GM12878 (cell line): ENCODE data around the gene NAAA. TPM values are rescaled to one million over a fixed set of nuclear protein-coding genes. Genes with fewer than 3 reads are reported as not detected.

Source experiments
- ATAC-seq: fragments of 200-7000 bp; cut with Tn5 transposase; 3 replicates; pipeline ENCODE4 v1.9.1; 2020; ENCODE audit warnings: mild to moderate bottlenecking, moderate library complexity
- BruUV-seq: library from RNA; stranded (reverse); fragments of 400-500 nt; replicated peaks from 2 replicates; lab custom pipeline; 2021; lab: Mats Ljungman, UMichigan
- CTCF ChIA-PET: fragments of 300-600 bp; sonication (Branson Sonifier 250); formaldehyde crosslinking; extraction: SDS; loops from one replicate; lab custom pipeline; 2021; ENCODE audit warnings: inconsistent platforms; lab: Yijun Ruan, JAX
- POLR2A ChIA-PET: fragments of 350-600 bp; formaldehyde crosslinking; extraction: SDS; loops from one replicate; lab custom pipeline; 2021; ENCODE audit warnings: inconsistent platforms; lab: Charles Lee
- RAD21 ChIA-PET: fragments of 300-600 bp; sonication (Branson Sonifier 250); formaldehyde crosslinking; loops from one replicate; lab custom pipeline; 2023; ENCODE audit warnings: antibody characterized with exemption; ENCODE audit not compliant: unreplicated experiment; lab: Charles Lee
- SMC1A ChIA-PET: fragments of 300-600 bp; sonication (Branson Sonifier 250); formaldehyde crosslinking; loops from one replicate; lab custom pipeline; 2023; ENCODE audit not compliant: unreplicated experiment, uncharacterized antibody; lab: Charles Lee
- DNase-seq: peaks from one replicate; pipeline ENCODE4 v3.0.0-alpha.2; 2011; ENCODE audit warnings: low read depth, low spot score
- FAIRE-seq: peaks from 3 replicates; lab custom pipeline; 2011; peaks lifted over from hg19 to GRCh38; lab: Jason Lieb, UNC
- H2AFZ ChIP-seq: 2 replicates; pipeline ENCODE4 v1.6.0; 2011; ENCODE audit warnings: low read depth, low read length, control low read depth; ENCODE audit not compliant: control insufficient read depth
- H3K27ac ChIP-seq: 2 replicates; pipeline ENCODE4 v1.5.1; 2011; ENCODE audit warnings: control low read depth; ENCODE audit not compliant: control insufficient read depth, insufficient read depth
- H3K27me3 ChIP-seq, 2 experiments: replicated peaks in 1 of 2; 2 replicates each; pipeline versions ENCODE4 v1.6.0 to v1.6.1; 2011; ENCODE audit warnings: low read length in 1 of 2; ENCODE audit not compliant: control insufficient read depth in 2 of 2, insufficient read depth in 2 of 2
- H3K36me3 ChIP-seq, 2 experiments: 2 replicates each; pipeline ENCODE4 v1.5.1; 2011; ENCODE audit warnings: low read length in 1 of 2; ENCODE audit not compliant: control insufficient read depth in 2 of 2, insufficient read depth in 2 of 2
- H3K4me1 ChIP-seq: 2 replicates; pipeline ENCODE4 v1.6.1; 2011; ENCODE audit warnings: mild to moderate bottlenecking, low read length, moderate library complexity, mixed read lengths; ENCODE audit not compliant: control insufficient read depth, insufficient read depth
- H3K4me2 ChIP-seq: 2 replicates; pipeline ENCODE4 v1.6.0; 2011; ENCODE audit warnings: control low read depth; ENCODE audit not compliant: control insufficient read depth, insufficient read depth
- H3K4me3 ChIP-seq: fragments of 200-600 bp; sonication (generic); 2 replicates; pipeline ENCODE4 v1.5.1; 2016
- H3K79me2 ChIP-seq: 2 replicates; pipeline ENCODE4 v1.6.0; 2011; ENCODE audit warnings: low read length; ENCODE audit not compliant: control insufficient read depth, insufficient read depth
- H3K9ac ChIP-seq: 2 replicates; pipeline ENCODE4 v1.8.0; 2011; ENCODE audit warnings: low read length, control low read depth, mixed read lengths; ENCODE audit not compliant: control insufficient read depth, insufficient read depth
- H3K9me3 ChIP-seq: replicated peaks from 3 replicates; pipeline ENCODE4 v1.5.1; 2011; ENCODE audit warnings: mild to moderate bottlenecking, low read length; ENCODE audit not compliant: control insufficient read depth, insufficient read depth
- H4K20me1 ChIP-seq: 2 replicates; pipeline ENCODE4 v1.6.0; 2011; ENCODE audit not compliant: control insufficient read depth, insufficient read depth
- BHLHE40 ChIP-seq, 2 experiments: fragments of 450-650 bp in 1 of 2; IDR thresholded peaks; 2 replicates each; pipeline ENCODE4 v1.6.1; 2011 to 2017; ENCODE audit warnings: low read depth in 2 of 2, borderline replicate concordance in 1 of 2, improper control_type of control experiment in 1 of 2, low read length in 1 of 2, mild to moderate bottlenecking in 1 of 2
- CHD1 ChIP-seq: IDR thresholded peaks from 2 replicates; pipeline ENCODE4 v1.6.1; 2012; ENCODE audit warnings: low read depth, low read length, improper control_type of control experiment
- ESRRA ChIP-seq: IDR thresholded peaks from 2 replicates; pipeline ENCODE4 v1.6.1; 2012; ENCODE audit warnings: mild to moderate bottlenecking, low read length, improper control_type of control experiment
- HDAC6 ChIP-seq: fragments of 200-600 bp; sonication (generic); IDR thresholded peaks from one replicate; pipeline ENCODE4 v1.8.0; 2017; ENCODE audit warnings: antibody characterized with exemption; ENCODE audit not compliant: unreplicated experiment
- PAX5 ChIP-seq: IDR thresholded peaks from 2 replicates; pipeline ENCODE4 v1.6.1; 2011; ENCODE audit warnings: low read depth, low read length, borderline replicate concordance
- RUNX3 ChIP-seq: IDR thresholded peaks from 2 replicates; pipeline ENCODE4 v1.6.1; 2012; ENCODE audit warnings: low read length, inconsistent platforms
- SMARCA5 ChIP-seq: fragments of 450-650 bp; IDR thresholded peaks from 2 replicates; pipeline ENCODE4 v1.6.1; 2017; ENCODE audit warnings: mild to moderate bottlenecking
- SPI1 ChIP-seq: IDR thresholded peaks from 2 replicates; pipeline ENCODE4 v1.6.1; 2011; ENCODE audit warnings: low read depth, mild to moderate bottlenecking, low read length, moderate library complexity, borderline replicate concordance; ENCODE audit not compliant: insufficient read depth
- ZNF217 ChIP-seq: fragments of 450-650 bp; IDR thresholded peaks from 2 replicates; pipeline ENCODE4 v1.6.1; 2017; ENCODE audit warnings: antibody characterized with exemption, mild to moderate bottlenecking
- ZNF622 ChIP-seq: fragments of 450-650 bp; IDR thresholded peaks from 2 replicates; pipeline ENCODE4 v1.6.1; 2017; ENCODE audit warnings: mild to moderate bottlenecking, inconsistent platforms
- WGBS: methylation state at CpG from one replicate; pipeline ENCODE4 v1.1.6; 2016; ENCODE audit warnings: low lambda C conversion rate; ENCODE audit not compliant: insufficient replicate concordance, insufficient coverage; ENCODE audit errors: missing lambda C conversion rate; 5-methylcytosine and 5-hydroxymethylcytosine counted together
- in situ Hi-C: fragments of 300-500 bp; cut with MboI; formaldehyde crosslinking; loops from 9 replicates; pipeline ENCODE4 v1.14.3; 2018; ENCODE audit warnings: mixed read lengths
- intact Hi-C: fragments of 100-400 bp; cut with micrococcal nuclease; formaldehyde crosslinking; loops from one replicate; pipeline ENCODE4 v1.14.2; 2022; ENCODE audit not compliant: unreplicated experiment
- polyA plus RNA-seq, 11 experiments: library from polyadenylated mRNA; depleted of rRNA in 4 of 11; unstranded in 6 of 11; stranded (reverse) in 5 of 11; fragments of >200 nt; fragmentation: Nextera tagmentation in 4 of 11; fragmentation: Illumina TruSeq in 1 of 11; extraction: Ambion mirVana in 4 of 11; extraction: Trizol in 1 of 11; gene quantifications; 1 replicate in 1 of 11; 2 replicates in 10 of 11; pipeline versions ENCODE4 v1.2.1 to v1.2.3, GENCODE V29; 2011 to 2016; ENCODE audit warnings: inconsistent platforms in 2 of 11, missing spikeins in 2 of 11, low read depth in 1 of 11
- total RNA-seq, 4 experiments: library from RNA; depleted of rRNA in 3 of 4; stranded (reverse); fragments of >200 nt in 3 of 4; fragmentation: Illumina TruSeq in 1 of 4; extraction: Trizol in 1 of 4; gene quantifications; 2 replicates each; pipeline versions ENCODE4 v1.2.1 to v1.2.3, GENCODE V29; 2013 to 2021
- TF ChIP-seq, protein P1 (sequence below): fragments of 450-650 bp; IDR thresholded peaks from 2 replicates; pipeline ENCODE4 v1.6.1; 2017; ENCODE audit warnings: mild to moderate bottlenecking, moderate library complexity
- TF ChIP-seq, protein P2 (sequence below): fragments of 450-650 bp; IDR thresholded peaks from 2 replicates; pipeline ENCODE4 v1.6.1; 2016; ENCODE audit warnings: mild to moderate bottlenecking
- TF ChIP-seq, protein P3 (sequence below): fragments of 450-650 bp; IDR thresholded peaks from 2 replicates; pipeline ENCODE4 v1.6.1; 2017; ENCODE audit warnings: antibody characterized with exemption, mild to moderate bottlenecking, moderate library complexity

The NAAA gene
- total and polyA plus RNA-seq, 10 of the 15 experiments (the other 5 are each of a cell fraction or from before 2014, with no cell fraction given) = 0.60 to 4.9 (median 2.6) TPM

DNA sequence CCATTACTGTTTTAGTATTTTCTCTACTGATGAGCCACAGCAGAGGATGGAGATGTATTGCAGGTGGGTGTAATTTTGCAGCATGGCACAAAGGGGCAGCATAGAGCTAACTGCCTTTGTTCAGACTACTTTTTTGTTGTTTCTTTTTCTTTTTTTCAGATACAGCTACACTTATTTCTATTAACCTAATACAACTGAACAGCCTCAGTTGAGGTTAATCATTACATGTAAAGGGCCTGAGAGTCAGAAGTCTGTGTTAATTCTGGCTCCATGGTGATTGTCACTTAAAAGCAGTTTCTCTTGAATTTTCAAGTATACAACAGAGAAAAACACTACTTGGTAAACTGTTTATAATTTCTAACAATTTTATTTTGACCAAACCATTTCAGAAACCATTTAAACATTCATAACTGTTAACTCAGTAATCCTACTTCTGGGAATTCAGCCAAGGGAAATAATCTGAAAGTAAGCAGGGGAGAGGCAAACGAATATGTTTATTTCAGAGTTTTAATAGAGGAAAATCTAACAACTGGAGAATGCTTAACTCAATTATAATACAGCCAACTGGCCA lies 24.6 kb downstream of the NAAA start:
- no peak overlapping the region for H3K9ac ChIP-seq
- no TSS peak for BruUV-seq
- no peaks in the 10 kb centered on the region for H3K79me2 ChIP-seq
- ChIA-PET SMC1A (interaction anchor here (0.6 to 1.6 kb wide), 9 partner anchors 8 to 171 kb away, joined by 3 to 5 read pairs (median 3); partner anchors contain the start of gene PPEF2), CTCF (interaction anchor here (0.7 to 1.7 kb wide), 20 partner anchors 9 to 460 kb away, joined by 3 to 12 read pairs (median 3); no protein-coding TSS in a partner anchor), POLR2A (interaction anchor here (0.7 kb wide), 1 partner anchor 14 kb away, joined by 3 read pairs; no protein-coding TSS in a partner anchor), RAD21 (interaction anchor here (0.7 to 1.9 kb wide), 5 partner anchors 20 to 170 kb away, joined by 3 to 6 read pairs (median 4); no protein-coding TSS in a partner anchor)
- no peak overlapping the region; the same call in 1 of the 2 replicates for H2AFZ ChIP-seq
- no peaks in the 10 kb centered on the region for H4K20me1 ChIP-seq
- no peak overlapping the region for H3K4me3 ChIP-seq
- ATAC-seq (peak; percentile 89), FAIRE-seq (peak; percentile 93), DNase-seq (no peak)
- H3K36me3 ChIP-seq = no peaks in the 10 kb centered on the region
- 43% methylated on average over 1 of the region's 1 CpG for WGBS
- H3K4me2 ChIP-seq = no peak overlapping the region
- in situ Hi-C loops (loop anchor here (5.0 kb wide), 1 partner anchor 151 kb away; no protein-coding TSS in a partner anchor), intact Hi-C loops (loop anchor here (2.0 kb wide), 1 partner anchor 151 kb away; no protein-coding TSS in a partner anchor)
- H3K27me3 ChIP-seq = no peaks in the 10 kb centered on the region
- H3K9me3 ChIP-seq = no peaks in the 10 kb centered on the region
- H3K4me1 ChIP-seq = no peaks in the 10 kb centered on the region
- no peak overlapping the region for H3K27ac ChIP-seq
- TF ChIP-seq ESRRA (no peak), PAX5 (no peak), ZNF622 (no peak), HDAC6 (no peak), SPI1 (no peak), ZNF217 (no peak), SMARCA5 (no peak), CHD1 (no peak), RUNX3 (no peak), BHLHE40 (IDR thresholded peaks at IDR 0.05; ENCODE audit: borderline replicate concordance in 1 of 2, low read depth in 2 of 2, low read length in 1 of 2) (no peak)
- TF ChIP-seq, protein P1, sequence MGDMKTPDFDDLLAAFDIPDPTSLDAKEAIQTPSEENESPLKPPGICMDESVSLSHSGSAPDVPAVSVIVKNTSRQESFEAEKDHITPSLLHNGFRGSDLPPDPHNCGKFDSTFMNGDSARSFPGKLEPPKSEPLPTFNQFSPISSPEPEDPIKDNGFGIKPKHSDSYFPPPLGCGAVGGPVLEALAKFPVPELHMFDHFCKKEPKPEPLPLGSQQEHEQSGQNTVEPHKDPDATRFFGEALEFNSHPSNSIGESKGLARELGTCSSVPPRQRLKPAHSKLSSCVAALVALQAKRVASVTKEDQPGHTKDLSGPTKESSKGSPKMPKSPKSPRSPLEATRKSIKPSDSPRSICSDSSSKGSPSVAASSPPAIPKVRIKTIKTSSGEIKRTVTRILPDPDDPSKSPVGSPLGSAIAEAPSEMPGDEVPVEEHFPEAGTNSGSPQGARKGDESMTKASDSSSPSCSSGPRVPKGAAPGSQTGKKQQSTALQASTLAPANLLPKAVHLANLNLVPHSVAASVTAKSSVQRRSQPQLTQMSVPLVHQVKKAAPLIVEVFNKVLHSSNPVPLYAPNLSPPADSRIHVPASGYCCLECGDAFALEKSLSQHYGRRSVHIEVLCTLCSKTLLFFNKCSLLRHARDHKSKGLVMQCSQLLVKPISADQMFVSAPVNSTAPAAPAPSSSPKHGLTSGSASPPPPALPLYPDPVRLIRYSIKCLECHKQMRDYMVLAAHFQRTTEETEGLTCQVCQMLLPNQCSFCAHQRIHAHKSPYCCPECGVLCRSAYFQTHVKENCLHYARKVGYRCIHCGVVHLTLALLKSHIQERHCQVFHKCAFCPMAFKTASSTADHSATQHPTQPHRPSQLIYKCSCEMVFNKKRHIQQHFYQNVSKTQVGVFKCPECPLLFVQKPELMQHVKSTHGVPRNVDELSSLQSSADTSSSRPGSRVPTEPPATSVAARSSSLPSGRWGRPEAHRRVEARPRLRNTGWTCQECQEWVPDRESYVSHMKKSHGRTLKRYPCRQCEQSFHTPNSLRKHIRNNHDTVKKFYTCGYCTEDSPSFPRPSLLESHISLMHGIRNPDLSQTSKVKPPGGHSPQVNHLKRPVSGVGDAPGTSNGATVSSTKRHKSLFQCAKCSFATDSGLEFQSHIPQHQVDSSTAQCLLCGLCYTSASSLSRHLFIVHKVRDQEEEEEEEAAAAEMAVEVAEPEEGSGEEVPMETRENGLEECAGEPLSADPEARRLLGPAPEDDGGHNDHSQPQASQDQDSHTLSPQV = no peak
- TF ChIP-seq, protein P2, sequence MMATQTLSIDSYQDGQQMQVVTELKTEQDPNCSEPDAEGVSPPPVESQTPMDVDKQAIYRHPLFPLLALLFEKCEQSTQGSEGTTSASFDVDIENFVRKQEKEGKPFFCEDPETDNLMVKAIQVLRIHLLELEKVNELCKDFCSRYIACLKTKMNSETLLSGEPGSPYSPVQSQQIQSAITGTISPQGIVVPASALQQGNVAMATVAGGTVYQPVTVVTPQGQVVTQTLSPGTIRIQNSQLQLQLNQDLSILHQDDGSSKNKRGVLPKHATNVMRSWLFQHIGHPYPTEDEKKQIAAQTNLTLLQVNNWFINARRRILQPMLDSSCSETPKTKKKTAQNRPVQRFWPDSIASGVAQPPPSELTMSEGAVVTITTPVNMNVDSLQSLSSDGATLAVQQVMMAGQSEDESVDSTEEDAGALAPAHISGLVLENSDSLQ = no peak
- TF ChIP-seq, protein P3, sequence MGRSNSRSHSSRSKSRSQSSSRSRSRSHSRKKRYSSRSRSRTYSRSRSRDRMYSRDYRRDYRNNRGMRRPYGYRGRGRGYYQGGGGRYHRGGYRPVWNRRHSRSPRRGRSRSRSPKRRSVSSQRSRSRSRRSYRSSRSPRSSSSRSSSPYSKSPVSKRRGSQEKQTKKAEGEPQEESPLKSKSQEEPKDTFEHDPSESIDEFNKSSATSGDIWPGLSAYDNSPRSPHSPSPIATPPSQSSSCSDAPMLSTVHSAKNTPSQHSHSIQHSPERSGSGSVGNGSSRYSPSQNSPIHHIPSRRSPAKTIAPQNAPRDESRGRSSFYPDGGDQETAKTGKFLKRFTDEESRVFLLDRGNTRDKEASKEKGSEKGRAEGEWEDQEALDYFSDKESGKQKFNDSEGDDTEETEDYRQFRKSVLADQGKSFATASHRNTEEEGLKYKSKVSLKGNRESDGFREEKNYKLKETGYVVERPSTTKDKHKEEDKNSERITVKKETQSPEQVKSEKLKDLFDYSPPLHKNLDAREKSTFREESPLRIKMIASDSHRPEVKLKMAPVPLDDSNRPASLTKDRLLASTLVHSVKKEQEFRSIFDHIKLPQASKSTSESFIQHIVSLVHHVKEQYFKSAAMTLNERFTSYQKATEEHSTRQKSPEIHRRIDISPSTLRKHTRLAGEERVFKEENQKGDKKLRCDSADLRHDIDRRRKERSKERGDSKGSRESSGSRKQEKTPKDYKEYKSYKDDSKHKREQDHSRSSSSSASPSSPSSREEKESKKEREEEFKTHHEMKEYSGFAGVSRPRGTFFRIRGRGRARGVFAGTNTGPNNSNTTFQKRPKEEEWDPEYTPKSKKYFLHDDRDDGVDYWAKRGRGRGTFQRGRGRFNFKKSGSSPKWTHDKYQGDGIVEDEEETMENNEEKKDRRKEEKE = no peak
